Body of pancreas (tissue), 4 donors: ENCODE measurements around the gene SEC23IP. TPM values are rescaled to one million over a fixed set of nuclear protein-coding genes. Genes with fewer than 3 reads are reported as not detected.
"Not testable (repeated sequence)": the region's sequence is repeated elsewhere in the genome, so short reads cannot be mapped to it uniquely, and the experiment has no call there.

Source experiments
- ATAC-seq: fragments of 150-250 bp; one replicate; pipeline ENCODE4 v1.9.1; 2016
- DNase-seq, 4 donors: peaks; one replicate each; pipeline ENCODE4 v3.0.0-alpha.2; 2019
- H3K27ac ChIP-seq, 4 donors: fragments of 200-600 bp; sonication (generic); 1 replicate in 3 of 4; 2 replicates in 1 of 4; pipeline versions ENCODE4 v1.5.1 to v1.6.1; 2016 to 2019; ENCODE audit warnings: mild to moderate bottlenecking in 1 of 4, mixed read lengths in 1 of 4, moderate library complexity in 1 of 4
- H3K27me3 ChIP-seq, 2 donors: fragments of 200-600 bp; sonication (generic); one replicate each; pipeline ENCODE4 v1.6.0; 2016; ENCODE audit warnings: mild to moderate bottlenecking in 1 of 2
- H3K36me3 ChIP-seq, 2 donors: fragments of 200-600 bp; sonication (generic); replicated peaks in 1 of 2; 2 replicates each; pipeline ENCODE4 v1.5.1; 2016; ENCODE audit warnings: low read depth in 2 of 2; ENCODE audit not compliant: insufficient read depth in 1 of 2
- H3K4me1 ChIP-seq: fragments of 200-600 bp; sonication (generic); one replicate; pipeline ENCODE4 v1.6.0; 2016
- H3K4me3 ChIP-seq, 2 donors: fragments of 200-600 bp; sonication (generic); 1 replicate in 1 of 2; 2 replicates in 1 of 2; pipeline ENCODE4 v1.5.1; 2016 to 2019
- H3K9me3 ChIP-seq, 3 donors: fragments of 200-600 bp; sonication (generic); 1 replicate in 2 of 3; 2 replicates in 1 of 3; pipeline ENCODE4 v1.5.1; 2016
- CTCF ChIP-seq, 7 experiments: fragments of 450-650 bp in 4 of 7; fragments of 200-600 bp in 3 of 7; sonication (generic) in 3 of 7; IDR thresholded peaks; one replicate each; pipeline ENCODE4 v1.5.1; 2016 to 2019; ENCODE audit warnings: antibody characterized with exemption in 7 of 7
- POLR2A ChIP-seq, 3 donors: fragments of 450-650 bp; IDR thresholded peaks; one replicate each; pipeline ENCODE4 v1.6.1; 2016; ENCODE audit warnings: antibody characterized with exemption in 3 of 3, mild to moderate bottlenecking in 2 of 3
- WGBS, 2 donors: methylation state at CpG; one replicate each; pipeline ENCODE4 v1.1.5; 2017; 5-methylcytosine and 5-hydroxymethylcytosine counted together
- intact Hi-C: fragments of 100-400 bp; cut with DNase I; formaldehyde crosslinking; loops from one replicate; pipeline ENCODE4 v1.15.1; 2023
- total RNA-seq, 2 donors: library from RNA; depleted of rRNA; stranded (reverse); fragments of >200 nt; gene quantifications; one replicate each; pipeline ENCODE4 v1.1.0, GENCODE V29; 2016

SEC23IP gene
- total RNA-seq, 2 donors from 2014 or later = 10.1 to 24.1 TPM

- H3K4me1 ChIP-seq = peaks cover 49% of the 10 kb centered on the region
- no peaks in the 10 kb centered on the region for H3K9me3 ChIP-seq
- H3K27me3 ChIP-seq = no peaks in the 10 kb centered on the region
- no peaks in the 10 kb centered on the region for H3K36me3 ChIP-seq
- 92 to 93% methylated on average over 4 of the region's 4 CpGs for WGBS, 2 donors
- H3K27ac ChIP-seq = no peak overlapping the region
- TF ChIP-seq CTCF (IDR thresholded peaks at IDR 0.05) = no peak
- no peak for TF ChIP-seq POLR2A (IDR thresholded peaks at IDR 0.05)
- no peak for DNase-seq
- H3K4me3 ChIP-seq = no peak overlapping the region
- intact Hi-C loops = no loop called here
- ATAC-seq = no peak
Observed at GRCh38 chr10:119898577-119898976, 6.0 kb downstream of the SEC23IP start.

GRCh38 chr10:119903946-119904666 is 11.6 kb downstream of the SEC23IP start:
- no peak overlapping the region for H3K27ac ChIP-seq
- H3K27me3 ChIP-seq = no peaks in the 10 kb centered on the region
- H3K36me3 ChIP-seq = peaks cover 0 to 6% of the 10 kb centered on the region in 2 donors
- H3K9me3 ChIP-seq = no peaks in the 10 kb centered on the region
- intact Hi-C loops = no loop called here
- H3K4me3 ChIP-seq = no peak overlapping the region
- DNase-seq (no peak), ATAC-seq (no peak)
- TF ChIP-seq CTCF (IDR thresholded peaks at IDR 0.05) = no peak
- TF ChIP-seq POLR2A (IDR thresholded peaks at IDR 0.05) = no peak
- WGBS, 2 donors = 82 to 83% methylated on average over 16 of the region's 16 CpGs
- H3K4me1 ChIP-seq = no peaks in the 10 kb centered on the region

GRCh38 chr10:119907695-119908094 is 15.2 kb downstream of the SEC23IP start:
- intact Hi-C loops, H3K36me3 ChIP-seq, ATAC-seq, H3K27me3 ChIP-seq, H3K27ac ChIP-seq, H3K4me1 ChIP-seq, DNase-seq, H3K4me3 ChIP-seq, H3K9me3 ChIP-seq: not testable (repeated sequence)
- 97 to 98% methylated on average over 7 of the region's 7 CpGs for WGBS, 2 donors

- no peak for ATAC-seq
- Histone ChIP-seq H3K9me3 (no peaks in the 10 kb centered on the region), H3K27ac (no peak overlapping the region), H3K4me1 (no peaks in the 10 kb centered on the region), H3K4me3 (no peak overlapping the region), H3K36me3 (peaks cover 3 to 11% of the 10 kb centered on the region in 2 donors), H3K27me3 (no peaks in the 10 kb centered on the region)
- no peak for TF ChIP-seq CTCF (IDR thresholded peaks at IDR 0.05)
- TF ChIP-seq POLR2A (IDR thresholded peaks at IDR 0.05) = no peak
- no peak for DNase-seq
- intact Hi-C loops = no loop called here
Observed at GRCh38 chr10:119908166-119908565, 15.6 kb downstream of the SEC23IP start.

- intact Hi-C loops = no loop called here
- Histone ChIP-seq H3K27me3 (no peaks in the 10 kb centered on the region), H3K36me3 (peaks cover 6 to 10% of the 10 kb centered on the region in 2 donors), H3K4me3 (no peak overlapping the region), H3K4me1 (no peaks in the 10 kb centered on the region), H3K9me3 (no peaks in the 10 kb centered on the region), H3K27ac (no peak overlapping the region)
- DNase-seq (no peak), ATAC-seq (no peak)
- WGBS, 2 donors = 95 to 97% methylated on average over 6 of the region's 6 CpGs
- TF ChIP-seq POLR2A (IDR thresholded peaks at IDR 0.05) (no peak), CTCF (IDR thresholded peaks at IDR 0.05) (no peak)
Observed at GRCh38 chr10:119910689-119911088, 18.2 kb downstream of the SEC23IP start.
